ENCODE results near the gene PDZRN3. TPM values are rescaled to one million over a fixed set of nuclear protein-coding genes. Genes with fewer than 3 reads are reported as not detected.

PDZRN3 gene
- total RNA-seq, 4 donors from 2014 or later = 25.3 to 152 (median 45.4) TPM

DNA sequence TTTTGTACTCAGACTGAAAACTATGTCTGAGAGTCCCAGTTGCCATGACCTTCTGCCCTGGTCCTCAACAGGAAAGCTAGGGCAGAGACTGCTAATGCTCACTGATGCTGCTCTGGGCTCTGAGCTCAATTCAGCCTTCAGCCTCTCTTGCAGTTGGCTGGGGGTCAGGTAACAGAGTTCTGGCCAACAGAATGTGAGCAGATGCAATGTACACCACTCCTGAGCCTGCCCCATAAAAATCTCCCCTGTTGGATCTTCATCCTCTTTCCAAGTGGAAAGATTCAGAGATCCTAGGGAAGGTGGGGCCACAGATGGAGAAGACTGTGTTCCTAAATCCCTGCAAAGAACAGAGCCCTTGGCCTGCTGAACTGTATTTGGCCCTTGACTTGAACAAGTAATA is 87.8 kb downstream of the PDZRN3 start:
- TF ChIP-seq, protein P1, sequence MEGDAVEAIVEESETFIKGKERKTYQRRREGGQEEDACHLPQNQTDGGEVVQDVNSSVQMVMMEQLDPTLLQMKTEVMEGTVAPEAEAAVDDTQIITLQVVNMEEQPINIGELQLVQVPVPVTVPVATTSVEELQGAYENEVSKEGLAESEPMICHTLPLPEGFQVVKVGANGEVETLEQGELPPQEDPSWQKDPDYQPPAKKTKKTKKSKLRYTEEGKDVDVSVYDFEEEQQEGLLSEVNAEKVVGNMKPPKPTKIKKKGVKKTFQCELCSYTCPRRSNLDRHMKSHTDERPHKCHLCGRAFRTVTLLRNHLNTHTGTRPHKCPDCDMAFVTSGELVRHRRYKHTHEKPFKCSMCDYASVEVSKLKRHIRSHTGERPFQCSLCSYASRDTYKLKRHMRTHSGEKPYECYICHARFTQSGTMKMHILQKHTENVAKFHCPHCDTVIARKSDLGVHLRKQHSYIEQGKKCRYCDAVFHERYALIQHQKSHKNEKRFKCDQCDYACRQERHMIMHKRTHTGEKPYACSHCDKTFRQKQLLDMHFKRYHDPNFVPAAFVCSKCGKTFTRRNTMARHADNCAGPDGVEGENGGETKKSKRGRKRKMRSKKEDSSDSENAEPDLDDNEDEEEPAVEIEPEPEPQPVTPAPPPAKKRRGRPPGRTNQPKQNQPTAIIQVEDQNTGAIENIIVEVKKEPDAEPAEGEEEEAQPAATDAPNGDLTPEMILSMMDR (IDR thresholded peaks at IDR 0.05; ENCODE audit: low read depth) = no peak

DNA sequence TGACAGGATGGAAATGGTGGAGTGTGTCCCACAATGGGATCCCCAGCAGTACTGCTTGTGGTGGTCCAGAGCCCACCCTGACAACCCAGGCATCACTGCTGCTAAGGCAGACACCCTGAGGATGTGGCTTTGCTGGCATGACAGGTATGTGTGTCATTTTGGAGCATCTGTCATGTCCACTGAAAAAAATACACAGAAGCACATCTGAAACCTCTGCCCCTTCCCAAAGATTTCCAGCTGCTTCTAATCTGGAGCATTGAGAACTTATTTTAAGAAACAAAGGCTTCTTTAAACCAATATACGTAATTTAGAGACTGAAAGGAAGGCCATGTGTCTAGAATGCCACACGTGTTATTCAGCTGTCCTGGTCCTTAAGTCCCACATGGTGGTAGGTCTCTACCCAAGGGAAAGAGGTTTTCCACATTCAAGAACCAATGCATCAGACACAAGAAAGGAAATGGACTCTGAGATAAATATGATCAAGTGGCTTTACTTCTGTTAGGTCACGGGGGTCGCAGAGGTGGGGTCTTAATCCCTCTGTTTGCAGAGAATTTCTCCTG is 88.3 kb downstream of the PDZRN3 start:
- TF ChIP-seq, protein P1 (IDR thresholded peaks at IDR 0.05; ENCODE audit: low read depth) = no peak

GRCh38 chr3:73535931-73536330 is 88.8 kb downstream of the PDZRN3 start:
- TF ChIP-seq, protein P1 (IDR thresholded peaks at IDR 0.05; ENCODE audit: low read depth) = no peak

DNA sequence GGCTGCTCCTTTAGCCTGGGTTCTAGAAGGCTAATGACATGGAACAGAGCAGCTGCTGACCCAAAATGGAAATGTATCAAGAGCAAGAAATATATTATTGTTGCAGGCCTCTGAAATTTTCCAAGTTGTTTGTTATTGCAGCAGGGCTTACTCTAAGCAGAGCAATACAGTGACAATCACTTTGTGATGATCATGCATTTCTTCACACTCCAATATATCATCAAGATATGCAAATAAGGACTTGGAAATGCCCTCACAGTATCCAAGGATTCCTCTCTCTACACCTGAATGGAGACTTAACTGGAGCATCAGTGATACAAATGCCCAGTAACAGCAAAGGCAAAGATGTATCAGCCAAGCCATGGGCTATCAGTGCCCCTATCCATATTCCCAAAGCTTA is 89.6 kb downstream of the PDZRN3 start:
- TF ChIP-seq, protein P1 (IDR thresholded peaks at IDR 0.05; ENCODE audit: low read depth) = no peak

DNA sequence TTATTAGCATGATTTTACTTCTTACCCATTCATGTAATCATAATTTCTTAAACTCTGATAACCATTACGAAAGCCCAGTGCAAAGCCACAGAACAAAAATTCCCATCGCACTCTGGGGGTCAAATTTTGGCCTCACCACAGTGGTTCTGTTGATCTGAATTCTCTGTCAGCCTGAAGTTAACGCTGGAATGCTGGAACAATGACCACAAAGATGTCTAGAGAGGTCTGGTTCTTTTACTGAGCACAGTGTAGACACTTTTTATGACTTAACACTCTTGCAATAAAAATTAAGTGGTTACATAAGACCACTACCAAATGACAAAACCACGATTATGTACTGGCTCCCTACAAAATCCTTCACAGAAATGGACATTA is 94.7 kb downstream of the PDZRN3 start:
- TF ChIP-seq, protein P1 (IDR thresholded peaks at IDR 0.05; ENCODE audit: low read depth) = no peak

DNA sequence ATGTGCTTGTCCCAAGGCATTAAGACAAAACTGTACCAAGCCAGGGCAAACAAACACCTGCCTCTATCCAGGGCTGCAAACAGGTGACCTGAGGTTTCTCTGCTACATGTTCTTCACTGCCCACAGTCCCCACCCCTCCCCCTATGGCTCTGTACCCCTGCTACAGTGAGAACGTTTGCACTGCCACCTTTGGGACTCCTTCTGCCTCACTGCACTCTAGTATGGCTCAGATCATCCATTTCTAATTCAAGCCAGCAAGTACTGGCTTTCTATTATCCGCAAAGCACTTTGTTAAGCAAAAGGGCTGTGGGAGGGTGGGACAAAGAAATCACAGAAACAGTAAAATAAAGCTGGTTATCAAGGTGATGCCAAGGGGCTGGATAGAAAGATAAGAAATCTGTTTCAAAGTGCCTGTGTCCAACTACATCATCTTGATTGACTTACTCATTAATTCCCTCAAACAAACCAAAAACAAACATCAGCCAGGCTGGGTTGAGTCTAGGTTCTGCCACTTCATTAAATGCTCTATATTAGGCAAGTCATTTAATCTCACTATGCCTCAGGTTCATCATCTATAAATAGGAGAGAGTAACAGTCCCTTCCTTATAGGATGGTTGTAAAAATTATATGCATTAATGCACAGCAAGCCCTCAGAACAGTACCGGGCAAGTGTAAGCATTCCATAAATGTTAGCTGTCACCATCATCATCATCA is 95.3 kb downstream of the PDZRN3 start:
- TF ChIP-seq, protein P1 (IDR thresholded peaks at IDR 0.05; ENCODE audit: low read depth) = no peak

DNA sequence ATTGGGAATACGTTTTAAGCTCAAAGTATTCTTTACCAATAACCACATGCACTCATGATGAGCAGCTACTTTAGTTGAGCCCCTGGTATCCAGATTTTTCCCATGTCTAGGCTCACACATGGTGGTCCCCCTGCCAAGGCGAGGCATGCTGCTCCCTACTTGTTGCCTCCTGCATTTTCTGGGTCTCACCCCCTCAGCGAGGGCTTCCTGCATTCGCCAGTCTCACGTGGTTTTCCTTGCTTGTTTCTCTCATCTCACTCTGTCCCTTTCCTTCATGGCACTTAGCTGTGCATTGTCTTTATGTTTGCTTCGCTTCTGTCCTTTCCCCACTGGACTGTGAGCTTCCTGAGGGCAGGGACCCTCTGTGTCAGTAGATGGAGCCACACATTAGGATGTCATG is 99.2 kb downstream of the PDZRN3 start:
- TF ChIP-seq, protein P1 (IDR thresholded peaks at IDR 0.05; ENCODE audit: low read depth) = no peak
